8988T (cell line): ENCODE results near the gene MOV10.
"Not testable (repeated sequence)": the region's sequence is repeated elsewhere in the genome, so short reads cannot be mapped to it uniquely, and the experiment has no call there.

Experiments
- DNase-seq: peaks from one replicate; pipeline ENCODE4 v3.0.0; 2011

MOV10 gene

GRCh38 chr1:112674440-112674985 is at the start of gene MOV10:
MOV10 (plus strand) TSS chr1:112674659; CDS start chr1:112674913, 254 bp downstream.
- DNase-seq, result peak; percentile 36

GRCh38 chr1:112625696-112626095 is 48.8 kb upstream of the MOV10 start:
- no peak for DNase-seq

- DNase-seq, result no peak
Measured at GRCh38 chr1:112626193-112626592, 48.3 kb upstream of the MOV10 start.

- DNase-seq, result no peak
Measured at GRCh38 chr1:112626887-112627286, 47.6 kb upstream of the MOV10 start.

GRCh38 chr1:112628516-112628915 is 45.9 kb upstream of the MOV10 start:
- DNase-seq, result no peak

GRCh38 chr1:112629256-112629655 is 45.2 kb upstream of the MOV10 start:
- DNase-seq, result no peak

GRCh38 chr1:112633628-112634027 is 40.8 kb upstream of the MOV10 start:
- no peak for DNase-seq

- DNase-seq, result no peak
Measured at GRCh38 chr1:112634367-112634766, 40.1 kb upstream of the MOV10 start.

GRCh38 chr1:112636056-112636455 is 38.4 kb upstream of the MOV10 start:
- no peak for DNase-seq

- no peak for DNase-seq
Measured at GRCh38 chr1:112636597-112637253, 37.7 kb upstream of the MOV10 start.

- DNase-seq, result no peak
Measured at GRCh38 chr1:112637254-112638109, 37.0 kb upstream of the MOV10 start.

- no peak for DNase-seq
Measured at GRCh38 chr1:112638110-112638428, 36.4 kb upstream of the MOV10 start.

- DNase-seq, result not testable (repeated sequence)
Measured at GRCh38 chr1:112640437-112640836, 34.0 kb upstream of the MOV10 start.

GRCh38 chr1:112643080-112643479 is 31.4 kb upstream of the MOV10 start:
- DNase-seq, result no peak

GRCh38 chr1:112646225-112646624 is 28.2 kb upstream of the MOV10 start:
- no peak for DNase-seq

- no peak for DNase-seq
Measured at GRCh38 chr1:112651205-112651604, 23.3 kb upstream of the MOV10 start.

GRCh38 chr1:112665857-112666256 is 8.6 kb upstream of the MOV10 start:
- DNase-seq, result no peak

GRCh38 chr1:112666946-112667345 is 7.5 kb upstream of the MOV10 start:
- no peak for DNase-seq

GRCh38 chr1:112672009-112672408 is 2.5 kb upstream of the MOV10 start:
- DNase-seq, result no peak

GRCh38 chr1:112672842-112673241 is 1.6 kb upstream of the MOV10 start:
- DNase-seq, result no peak

- DNase-seq, result no peak
Measured at GRCh38 chr1:112673592-112674439, 643 bp upstream of the MOV10 start.

GRCh38 chr1:112674986-112675727 is 698 bp downstream of the MOV10 start:
- DNase-seq, result no peak
